A375 (cell line): ENCODE data around the gene ITFG1. TPM values are rescaled to one million over a fixed set of nuclear protein-coding genes. Genes with fewer than 3 reads are reported as not detected.

Source experiments
- small RNA-seq: library from RNA; depleted of rRNA; stranded (forward); fragments of <200 nt; gene quantifications from one replicate; pipeline ENCODE3, GENCODE V24; 2014
- total RNA-seq: library from RNA; depleted of rRNA; stranded (reverse); fragments of >200 nt; shearing (Covaris generic); gene quantifications from 2 replicates; pipeline ENCODE4 v1.2.3, GENCODE V29; 2014; rRNA removed

Gene ITFG1
- 22.1 TPM in 2 replicates for total RNA-seq

DNA sequence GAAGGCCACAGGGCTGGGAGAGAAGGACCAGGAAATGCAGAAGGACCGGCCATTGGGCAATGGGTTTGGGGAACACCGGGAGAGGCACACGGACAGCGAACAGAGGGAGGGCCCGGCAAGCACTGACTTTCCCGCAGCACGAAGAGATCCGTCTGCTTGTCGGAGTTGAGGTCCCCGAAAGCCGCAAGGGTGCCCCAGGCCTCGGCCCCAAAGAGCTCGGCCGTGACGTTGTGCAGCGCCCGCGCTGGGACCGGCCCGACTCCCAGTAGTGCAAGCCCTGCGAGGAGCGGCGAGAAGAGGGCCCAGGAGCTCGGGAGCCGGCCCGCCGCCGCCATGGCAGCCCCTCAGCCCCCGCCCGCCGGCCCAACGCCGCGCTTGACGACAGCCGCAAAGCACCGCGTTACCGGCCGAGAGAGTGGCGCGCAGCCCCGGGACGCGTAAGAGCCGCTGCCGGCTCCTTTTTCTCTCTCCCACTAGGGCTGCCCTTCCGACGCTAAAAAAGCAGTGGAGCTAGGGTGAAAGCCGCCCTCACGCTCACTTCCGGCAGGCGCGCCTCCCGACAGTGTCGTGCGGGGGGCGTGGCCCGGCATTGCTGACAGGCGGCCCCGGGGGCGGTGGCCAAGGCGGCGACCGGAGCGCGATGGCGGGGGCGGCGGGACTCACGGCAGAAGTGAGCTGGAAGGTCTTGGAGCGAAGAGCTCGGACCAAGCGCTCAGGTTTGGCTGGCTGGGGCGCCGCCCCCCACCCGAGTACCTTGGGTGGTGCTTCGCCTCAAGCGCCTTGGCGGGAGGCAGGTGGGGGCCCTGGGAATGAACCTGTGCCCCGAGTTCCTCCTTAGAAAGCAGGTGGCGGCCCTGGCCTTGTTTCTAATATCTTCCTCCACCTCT lies at the start of gene ITFG1, which contains the start of gene PHKB:
ITFG1 (minus strand) TSS at position 353 of the 887 bp plus-strand sequence; CDS start at position 335, 18 bp downstream.
PHKB (plus strand) TSS at position 621 of the 887 bp plus-strand sequence; CDS start at position 641, 20 bp downstream.

DNA sequence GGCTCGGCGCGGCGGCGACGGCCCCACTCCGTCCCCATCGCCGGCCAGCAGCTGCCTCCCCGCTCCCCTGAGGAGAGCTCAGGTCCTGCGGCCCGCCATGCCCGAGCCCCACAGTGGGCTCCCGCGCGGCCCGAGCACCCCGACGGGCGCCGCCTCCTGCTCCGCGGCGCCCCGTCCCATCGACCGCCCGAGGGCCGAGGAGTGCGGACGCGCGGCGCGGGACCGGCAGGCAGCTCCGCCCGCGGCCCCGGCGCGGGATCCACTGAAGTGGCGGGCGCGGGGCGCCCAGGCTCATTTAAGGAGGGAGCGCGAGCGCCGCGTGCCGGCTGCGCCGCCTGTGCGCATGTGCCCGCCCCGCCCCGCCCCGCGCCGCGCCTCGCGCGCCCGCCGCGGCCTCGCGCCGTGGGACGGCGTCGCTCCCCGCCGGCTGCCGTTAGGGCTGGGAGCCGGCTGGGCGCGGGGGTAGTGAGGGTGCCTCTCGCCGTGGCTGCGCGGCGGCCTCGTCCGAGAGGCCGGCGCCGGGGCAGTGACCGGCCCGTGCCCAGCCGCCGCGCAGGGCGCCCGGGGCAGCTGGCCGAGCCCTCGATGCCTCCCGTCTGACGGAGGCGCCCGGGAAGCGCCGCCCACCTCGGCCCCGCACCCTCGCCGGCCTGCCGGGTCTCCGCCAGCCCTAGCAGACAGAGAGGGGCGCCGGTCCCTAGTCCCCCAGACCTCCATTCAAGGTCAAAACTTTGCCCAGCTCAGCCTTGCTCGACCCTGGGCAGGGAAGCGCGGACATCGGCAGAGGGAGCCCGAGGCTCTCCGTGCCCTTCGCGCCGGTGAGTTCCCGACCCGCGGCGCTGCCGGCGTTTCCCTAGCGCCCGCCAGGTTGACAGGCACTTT lies 316.9 kb downstream of the ITFG1 start, which contains the start of gene NETO2:
NETO2 (minus strand) TSS at position 269 of the 882 bp plus-strand sequence. CDS start 333 bp downstream, outside the sequence.

Small RNA genes lying within 50 kb of the gene (small RNA-seq; reads per million reads assigned to genes)
- gene RF00019, result not detected
- 0.17 reads per million for gene RNA5SP425

Other genes starting within 250 kb of the ITFG1 start
- gene PHKB, start 268 bp upstream of the ITFG1 start, total RNA-seq, result 15.5 and 19.6 TPM in 2 replicates